Activated CD4-positive, alpha-beta T cell treated with anti-CD3 and anti-CD28 coated beads, Interleukin-2, amount 10 ng/mL, durations not matched to agents 7 days and 5 days (primary cell): ENCODE results near the gene SLC9A8. TPM values are rescaled to one million over a fixed set of nuclear protein-coding genes. Genes with fewer than 3 reads are reported as not detected.

Source experiments
- CTCF ChIA-PET: fragments of 350-600 bp; sonication (Branson Sonifier 250); formaldehyde crosslinking; loops from one replicate; lab custom pipeline; 2021; ENCODE audit warnings: antibody characterized with exemption; lab: Charles Lee
- POLR2A ChIA-PET: fragments of 350-600 bp; sonication (Branson Sonifier 250); formaldehyde crosslinking; loops from one replicate; lab custom pipeline; 2021; ENCODE audit warnings: antibody characterized with exemption; lab: Charles Lee
- DNase-seq: peaks from one replicate; pipeline ENCODE4 v3.0.0-alpha.2; 2020
- H3K27ac Mint-ChIP-seq: one replicate; pipeline ENCODE4 v1.8.0; 2021; ENCODE audit warnings: mild to moderate bottlenecking, moderate library complexity, mixed read lengths
- H3K27me3 Mint-ChIP-seq: one replicate; pipeline ENCODE4 v1.8.0; 2021; ENCODE audit warnings: mixed read lengths
- H3K36me3 Mint-ChIP-seq: one replicate; pipeline ENCODE4 v1.8.0; 2021; ENCODE audit warnings: low read depth, mixed read lengths
- H3K4me1 Mint-ChIP-seq: one replicate; pipeline ENCODE4 v1.8.0; 2021; ENCODE audit warnings: mixed read lengths
- H3K4me3 Mint-ChIP-seq: one replicate; pipeline ENCODE4 v1.8.0; 2021; ENCODE audit warnings: mild to moderate bottlenecking, moderate library complexity, mixed read lengths
- H3K9me3 Mint-ChIP-seq: one replicate; pipeline ENCODE4 v1.8.0; 2021; ENCODE audit warnings: mixed read lengths
- total RNA-seq, 2 experiments: library from RNA; stranded (reverse); gene quantifications; one replicate each; pipeline ENCODE4 v1.2.3, GENCODE V29; 2021

Gene SLC9A8
- total RNA-seq, 2 experiments from 2014 or later = 21.4 to 23.1 TPM

DNA sequence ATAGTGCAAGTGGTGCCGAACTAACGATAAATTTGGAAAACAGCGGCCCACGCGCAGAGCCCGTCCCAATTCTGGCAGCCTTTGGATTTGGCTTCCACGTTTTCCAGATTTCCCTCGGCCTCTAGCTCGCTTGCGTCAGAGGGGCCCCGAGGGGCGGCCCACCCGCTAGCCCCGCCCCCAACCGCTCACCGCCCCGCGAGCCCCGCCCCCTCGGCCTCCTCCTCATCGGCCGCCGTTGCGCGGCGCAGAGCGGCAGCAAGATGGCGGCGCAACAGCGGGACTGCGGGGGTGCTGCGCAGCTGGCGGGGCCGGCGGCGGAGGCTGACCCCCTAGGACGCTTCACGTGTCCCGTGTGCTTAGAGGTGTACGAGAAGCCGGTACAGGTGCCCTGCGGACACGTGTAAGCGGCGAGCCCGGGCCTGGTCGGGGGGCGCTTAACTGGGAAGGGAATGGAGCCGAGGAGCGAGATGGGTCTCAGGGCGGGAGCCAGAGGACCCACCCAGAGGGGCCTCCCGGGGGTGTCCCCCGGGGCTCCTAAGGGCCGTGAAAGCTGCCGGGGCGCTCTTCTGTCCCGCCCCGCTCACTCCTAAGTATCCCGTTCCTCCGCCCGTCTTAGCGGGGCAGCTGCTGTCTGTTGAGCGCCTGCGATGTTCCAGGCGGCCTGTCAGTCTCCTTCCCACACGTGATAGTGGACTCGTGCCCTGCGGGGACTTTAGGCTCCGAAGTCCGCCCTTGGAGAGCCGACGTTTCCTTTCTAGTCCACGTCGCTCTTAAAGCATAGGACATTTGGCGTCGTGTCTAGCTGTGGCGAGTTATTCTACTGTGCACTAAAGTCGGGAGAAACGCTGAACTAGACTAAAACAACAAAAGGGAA is 123.8 kb downstream of the SLC9A8 start, which contains the start of gene RNF114:
Gene RNF114, plus strand, starts transcription at position 245 of the 874 bp plus-strand sequence. Its CDS starts 16 bp downstream, at position 261.
- CTCF ChIA-PET = interaction anchor here (0.6 to 2.4 kb wide), 5 partner anchors 16 to 394 kb away, joined by 3 to 7 read pairs (median 4); no protein-coding TSS in a partner anchor
- peak within 1 kb of the TSS; percentile 95 for H3K4me3 Mint-ChIP-seq
- H3K27me3 Mint-ChIP-seq = no peaks in the 10 kb centered on the region
- H3K36me3 Mint-ChIP-seq = peaks cover 25% of the 10 kb centered on the region
- POLR2A ChIA-PET = interaction anchor here (0.6 kb wide), 1 partner anchor 85 kb away, joined by 3 read pairs; no protein-coding TSS in a partner anchor
- peak; percentile 90 for DNase-seq
- no peaks in the 10 kb centered on the region for H3K9me3 Mint-ChIP-seq
- H3K27ac Mint-ChIP-seq = peak within 1 kb of the TSS; percentile 94
- H3K4me1 Mint-ChIP-seq = peaks cover 51% of the 10 kb centered on the region

DNA sequence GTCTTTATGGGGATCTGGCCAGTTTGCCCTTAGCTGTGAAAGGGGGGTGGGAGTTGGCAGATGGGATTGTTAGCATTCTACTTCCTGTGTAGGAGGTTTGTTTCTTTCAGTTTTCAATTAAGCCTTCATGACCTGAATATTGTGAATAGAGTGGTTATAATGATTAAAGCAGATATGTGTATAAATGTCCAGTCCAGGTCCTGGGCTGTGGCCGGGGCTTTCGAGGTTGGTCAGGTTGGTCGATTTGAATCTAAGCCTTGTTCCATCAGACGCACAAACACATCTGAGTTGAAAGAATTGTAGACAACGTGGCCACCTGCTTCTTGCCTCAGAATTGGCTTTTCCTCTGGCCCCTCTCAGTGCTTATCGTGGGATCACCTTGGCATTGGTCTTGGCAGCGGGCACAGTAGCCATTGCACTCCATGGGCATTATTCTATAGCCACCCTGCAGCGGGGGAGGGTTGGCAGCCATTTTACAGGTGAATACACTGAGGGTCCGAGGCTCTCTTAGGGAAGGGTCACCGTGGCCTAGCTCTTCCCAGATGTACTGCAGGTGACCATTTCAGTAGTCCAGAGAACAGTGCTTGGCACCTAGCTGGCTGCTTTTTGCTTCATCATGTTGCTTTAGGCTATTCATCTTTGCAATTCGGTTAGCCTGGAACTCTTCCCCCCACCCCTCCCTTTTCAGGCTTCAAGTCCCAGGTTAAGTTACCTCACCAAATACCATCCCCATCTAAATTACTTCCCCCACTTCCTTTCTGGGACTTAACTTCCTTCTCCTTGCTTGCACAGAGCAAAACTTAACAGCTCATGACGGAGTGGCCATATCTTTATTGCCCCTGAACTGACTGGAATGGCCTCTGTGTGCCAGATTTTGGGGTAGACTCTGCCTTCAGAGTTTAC is 124.7 kb downstream of the SLC9A8 start:
- Mint-ChIP-seq H3K4me1 (peaks cover 53% of the 10 kb centered on the region), H3K27me3 (no peaks in the 10 kb centered on the region), H3K27ac (peak overlapping the region; percentile 94), H3K4me3 (peak overlapping the region; percentile 95), H3K9me3 (no peaks in the 10 kb centered on the region), H3K36me3 (peaks cover 26% of the 10 kb centered on the region)
- no peak for DNase-seq
- ChIA-PET CTCF (interaction anchor here (0.6 to 2.4 kb wide), 5 partner anchors 15 to 333 kb away, joined by 3 to 7 read pairs (median 5); no protein-coding TSS in a partner anchor), POLR2A (no interaction called here)

DNA sequence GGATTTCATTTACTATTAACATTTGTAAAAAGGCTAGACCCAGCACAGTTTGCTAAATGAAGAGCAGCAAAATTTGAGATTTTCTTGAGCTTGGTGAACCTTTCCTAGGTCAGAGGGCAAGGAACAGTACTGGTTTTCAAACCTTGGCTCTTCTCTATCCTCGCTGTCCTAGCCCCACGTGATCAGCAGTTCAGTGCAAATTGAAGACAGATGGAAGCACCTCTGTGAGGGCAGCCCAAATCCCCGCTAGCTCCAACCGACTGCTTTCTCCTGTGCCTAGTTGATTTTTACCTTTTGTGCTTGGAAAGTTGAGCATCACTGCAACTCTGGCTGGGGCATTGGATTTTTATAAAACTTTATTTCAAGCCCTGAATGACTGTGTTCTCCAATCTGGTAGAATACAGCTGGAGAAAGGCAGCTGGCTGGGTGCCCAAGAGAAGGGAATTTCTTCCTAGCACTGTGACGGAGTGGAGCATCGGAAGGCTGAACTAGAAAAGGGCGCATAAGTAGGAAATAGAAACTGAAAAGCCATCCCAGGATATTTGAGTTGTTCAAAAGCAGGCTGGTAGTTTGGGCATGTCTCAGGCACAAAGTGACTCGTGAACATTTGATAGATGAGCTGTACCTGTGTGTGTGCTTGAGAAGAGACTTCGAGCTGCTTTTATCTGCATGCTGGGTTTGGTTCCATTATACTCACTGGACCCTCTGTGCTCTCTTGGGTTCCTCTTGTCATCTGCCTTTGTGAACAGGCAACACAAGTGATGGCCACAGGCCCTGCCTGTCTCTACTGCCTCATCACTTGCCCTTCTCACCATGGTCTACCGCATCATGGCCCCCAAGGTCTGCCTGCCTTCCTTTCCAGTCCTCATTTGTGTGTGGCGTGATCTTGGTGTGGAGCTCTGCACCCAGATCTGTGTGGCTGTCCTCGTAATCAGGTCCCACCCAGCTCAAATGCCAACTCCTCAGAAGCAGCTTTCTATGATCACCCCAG is 125.8 kb downstream of the SLC9A8 start:
- no peak overlapping the region for H3K27ac Mint-ChIP-seq
- no peaks in the 10 kb centered on the region for H3K27me3 Mint-ChIP-seq
- no peaks in the 10 kb centered on the region for H3K9me3 Mint-ChIP-seq
- peaks cover 31% of the 10 kb centered on the region for H3K36me3 Mint-ChIP-seq
- H3K4me3 Mint-ChIP-seq = peak overlapping the region; percentile 95
- CTCF ChIA-PET = interaction anchor here (0.8 to 1.5 kb wide), 2 partner anchors 41 to 133 kb away, joined by 3 to 6 read pairs; no protein-coding TSS in a partner anchor
- POLR2A ChIA-PET = no interaction called here
- peaks cover 53% of the 10 kb centered on the region for H3K4me1 Mint-ChIP-seq
- DNase-seq = no peak

DNA sequence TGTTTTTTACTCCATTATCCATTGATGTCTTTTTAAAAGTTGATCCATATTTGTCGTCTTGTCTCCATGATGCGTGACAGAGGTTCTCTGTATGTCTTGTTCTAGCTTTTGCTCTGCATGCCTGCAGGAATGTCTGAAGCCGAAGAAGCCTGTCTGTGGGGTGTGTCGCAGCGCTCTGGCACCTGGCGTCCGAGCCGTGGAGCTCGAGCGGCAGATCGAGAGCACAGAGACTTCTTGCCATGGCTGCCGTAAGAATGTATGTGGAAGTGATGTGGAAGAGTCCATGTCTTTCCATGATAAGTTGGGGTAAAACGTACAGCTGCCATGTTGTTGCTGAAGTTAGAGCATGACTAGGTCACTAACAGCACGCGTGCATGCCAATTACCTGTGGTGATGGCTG is 128.8 kb downstream of the SLC9A8 start:
- Mint-ChIP-seq H3K4me1 (peaks cover 37% of the 10 kb centered on the region), H3K27me3 (no peaks in the 10 kb centered on the region), H3K27ac (no peak overlapping the region), H3K4me3 (no peak overlapping the region), H3K36me3 (peaks cover 45% of the 10 kb centered on the region), H3K9me3 (no peaks in the 10 kb centered on the region)
- POLR2A ChIA-PET = no interaction called here
- CTCF ChIA-PET = interaction anchor here (1.0 kb wide), 1 partner anchor 28 kb away, joined by 3 read pairs; no protein-coding TSS in a partner anchor
- DNase-seq = no peak

Other genes starting within 250 kb of the SLC9A8 start
- gene PTGIS, start 244.7 kb upstream of the SLC9A8 start, total RNA-seq = under 1 TPM; 0.40 to 0.62 TPM
- gene B4GALT5, start 99.0 kb upstream of the SLC9A8 start, total RNA-seq = 10 to 100 TPM; 11.2 to 14.3 TPM
- 1 to 10 TPM; 7.4 to 8.2 TPM for gene SPATA2, start 102.7 kb downstream of the SLC9A8 start, total RNA-seq
- gene RNF114, start 123.6 kb downstream of the SLC9A8 start, total RNA-seq = 10 to 100 TPM; 55.8 to 59.5 TPM
- under 1 TPM in 1 of 2 experiments, not detected in 1; 0.15 TPM for gene SNAI1, start 170.2 kb downstream of the SLC9A8 start, total RNA-seq